ENCODE measurements around the gene PRMT3. TPM values are rescaled to one million over a fixed set of nuclear protein-coding genes. Genes with fewer than 3 reads are reported as not detected.
"Not testable (repeated sequence)": the region's sequence is repeated elsewhere in the genome, so short reads cannot be mapped to it uniquely, and the experiment has no call there.

Gene PRMT3
- total RNA-seq, 2 donors from 2014 or later = 7.9 to 11.9 TPM

DNA sequence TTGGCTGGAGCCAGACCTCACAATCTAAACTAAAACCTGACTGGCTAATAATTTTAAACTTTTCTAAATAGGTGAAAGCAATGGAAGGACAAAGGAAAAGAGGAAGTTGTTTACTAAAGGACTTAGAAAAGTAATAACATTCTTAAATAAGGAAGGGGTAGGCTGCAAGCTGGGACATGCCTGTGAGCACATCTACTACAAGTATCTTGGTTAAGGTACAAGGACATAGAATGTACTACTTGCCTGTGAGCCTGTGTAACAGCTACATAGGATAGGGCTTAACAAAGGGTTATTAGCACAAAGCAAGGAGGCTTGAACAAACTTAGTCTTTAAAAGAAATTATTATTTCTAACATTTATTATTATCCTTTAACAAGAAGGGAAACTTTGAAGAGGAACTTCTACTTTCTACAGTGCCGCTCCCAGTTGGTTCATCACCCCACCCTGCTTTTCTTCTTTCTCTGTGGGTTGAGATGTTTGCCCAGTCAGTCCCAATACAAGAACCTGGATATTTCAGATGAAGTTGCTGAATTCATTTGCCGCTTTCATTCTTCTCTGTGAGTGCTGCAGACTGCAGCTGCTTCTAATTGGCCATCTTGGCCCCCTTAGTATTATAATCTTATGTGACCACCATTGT, 87.5 kb downstream of the PRMT3 start:
- DNase-seq (ENCODE audit: low spot score) = no peak
- Histone ChIP-seq H3K4me3 (no peak overlapping the region), H3K4me1 (peaks cover 0 to 9% of the 10 kb centered on the region in 2 donors), H3K9me3 (no peaks in the 10 kb centered on the region), H3K27me3 (no peaks in the 10 kb centered on the region), H3K27ac (peak overlapping the region; percentile 40 to 54), H3K36me3 (no peaks in the 10 kb centered on the region)
- TF ChIP-seq, protein P1, sequence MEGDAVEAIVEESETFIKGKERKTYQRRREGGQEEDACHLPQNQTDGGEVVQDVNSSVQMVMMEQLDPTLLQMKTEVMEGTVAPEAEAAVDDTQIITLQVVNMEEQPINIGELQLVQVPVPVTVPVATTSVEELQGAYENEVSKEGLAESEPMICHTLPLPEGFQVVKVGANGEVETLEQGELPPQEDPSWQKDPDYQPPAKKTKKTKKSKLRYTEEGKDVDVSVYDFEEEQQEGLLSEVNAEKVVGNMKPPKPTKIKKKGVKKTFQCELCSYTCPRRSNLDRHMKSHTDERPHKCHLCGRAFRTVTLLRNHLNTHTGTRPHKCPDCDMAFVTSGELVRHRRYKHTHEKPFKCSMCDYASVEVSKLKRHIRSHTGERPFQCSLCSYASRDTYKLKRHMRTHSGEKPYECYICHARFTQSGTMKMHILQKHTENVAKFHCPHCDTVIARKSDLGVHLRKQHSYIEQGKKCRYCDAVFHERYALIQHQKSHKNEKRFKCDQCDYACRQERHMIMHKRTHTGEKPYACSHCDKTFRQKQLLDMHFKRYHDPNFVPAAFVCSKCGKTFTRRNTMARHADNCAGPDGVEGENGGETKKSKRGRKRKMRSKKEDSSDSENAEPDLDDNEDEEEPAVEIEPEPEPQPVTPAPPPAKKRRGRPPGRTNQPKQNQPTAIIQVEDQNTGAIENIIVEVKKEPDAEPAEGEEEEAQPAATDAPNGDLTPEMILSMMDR (IDR thresholded peaks at IDR 0.05) = no peak

DNA sequence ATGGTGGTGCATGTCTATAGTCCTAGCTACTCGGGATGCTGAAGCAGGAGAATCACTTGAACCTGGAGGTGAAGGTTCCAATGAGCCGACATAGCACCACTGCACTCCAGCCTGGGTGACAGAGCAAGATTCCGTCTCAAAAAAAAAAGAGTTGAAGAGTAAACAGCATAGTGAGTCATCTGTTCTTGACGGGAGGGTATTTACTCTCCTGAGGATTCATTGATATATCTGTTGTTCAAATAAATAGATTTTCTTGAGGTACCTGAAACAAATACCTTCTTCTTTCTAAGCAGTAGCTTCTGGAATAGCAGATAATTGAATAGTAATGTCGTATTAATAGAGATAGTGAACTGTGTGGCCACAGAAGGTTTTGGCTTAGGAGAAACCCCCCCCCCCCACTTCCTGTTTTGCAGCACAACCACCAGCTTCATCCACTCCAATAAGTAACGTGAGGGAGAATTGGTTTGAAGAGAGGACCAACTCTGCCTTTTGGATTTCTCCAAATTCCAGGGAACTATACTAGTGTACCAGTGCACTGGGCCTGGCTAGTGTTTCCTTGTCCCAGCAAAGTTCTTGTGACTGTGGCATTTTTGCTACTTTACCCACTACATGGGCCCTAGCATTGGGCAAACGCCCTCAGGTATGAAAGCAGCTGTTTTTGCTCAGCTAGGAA, 90.0 kb downstream of the PRMT3 start:
- no peak overlapping the region for H3K27ac ChIP-seq
- TF ChIP-seq, protein P1 (IDR thresholded peaks at IDR 0.05) = no peak
- H3K4me3 ChIP-seq = no peak overlapping the region
- peaks cover 0 to 9% of the 10 kb centered on the region in 2 donors for H3K4me1 ChIP-seq
- H3K9me3 ChIP-seq = no peaks in the 10 kb centered on the region
- no peaks in the 10 kb centered on the region for H3K27me3 ChIP-seq
- H3K36me3 ChIP-seq = no peaks in the 10 kb centered on the region
- no peak for DNase-seq (ENCODE audit: low spot score)

DNA sequence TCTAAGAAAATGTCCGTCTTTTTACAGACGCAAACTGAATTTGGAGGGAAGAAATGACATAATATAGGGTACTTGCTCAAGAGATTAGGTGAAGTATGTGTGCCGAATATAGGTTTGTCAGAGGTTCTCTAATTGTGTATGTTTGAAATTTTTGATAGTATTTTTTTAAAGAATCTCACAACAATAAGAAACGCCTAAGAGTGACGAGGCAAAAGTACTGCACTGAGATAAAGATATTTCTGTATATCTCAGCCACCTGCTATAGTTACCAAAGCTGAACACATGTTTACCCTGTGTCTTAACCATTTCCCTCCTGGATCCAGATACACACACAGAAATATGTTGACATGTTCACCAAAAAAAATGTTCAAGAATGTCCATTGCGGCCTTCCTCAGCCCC, 92.0 kb downstream of the PRMT3 start:
- TF ChIP-seq, protein P1 (IDR thresholded peaks at IDR 0.05) = no peak
- DNase-seq (ENCODE audit: low spot score) = no peak
- no peaks in the 10 kb centered on the region for H3K27me3 ChIP-seq
- H3K4me3 ChIP-seq = no peak overlapping the region
- H3K9me3 ChIP-seq = no peaks in the 10 kb centered on the region
- peaks cover 0 to 4% of the 10 kb centered on the region in 2 donors for H3K4me1 ChIP-seq
- H3K27ac ChIP-seq = no peak overlapping the region
- no peaks in the 10 kb centered on the region for H3K36me3 ChIP-seq

GRCh38 chr11:20483931-20484330, 96.4 kb downstream of the PRMT3 start:
- H3K4me1 ChIP-seq = no peaks in the 10 kb centered on the region
- no peak overlapping the region for H3K27ac ChIP-seq
- TF ChIP-seq, protein P1 (IDR thresholded peaks at IDR 0.05) = no peak
- H3K36me3 ChIP-seq = no peaks in the 10 kb centered on the region
- H3K4me3 ChIP-seq = no peak overlapping the region
- no peaks in the 10 kb centered on the region for H3K27me3 ChIP-seq
- no peaks in the 10 kb centered on the region for H3K9me3 ChIP-seq
- no peak for DNase-seq (ENCODE audit: low spot score)

DNA sequence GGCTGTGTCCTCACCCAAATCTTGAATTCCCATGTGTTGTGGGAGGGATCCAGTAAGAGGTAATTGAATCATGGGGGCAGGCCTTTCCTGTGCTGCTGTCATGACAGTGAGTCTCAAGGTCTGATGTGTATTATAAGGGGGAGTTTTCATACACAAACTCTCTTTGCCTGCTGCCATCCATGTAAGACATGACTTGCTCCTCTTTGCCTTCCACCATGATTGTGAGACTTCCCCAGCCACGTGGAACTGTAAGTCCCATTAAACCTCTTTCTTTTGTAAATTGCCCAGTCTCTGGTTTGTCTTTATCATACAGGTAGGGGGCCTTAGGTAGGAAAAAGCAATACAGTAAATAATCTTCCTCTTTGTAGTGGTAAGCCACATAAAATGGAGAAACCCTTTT, 96.9 kb downstream of the PRMT3 start:
- H3K9me3 ChIP-seq; H3K27me3 ChIP-seq; DNase-seq (ENCODE audit: low spot score); H3K36me3 ChIP-seq; H3K4me3 ChIP-seq; H3K27ac ChIP-seq; H3K4me1 ChIP-seq: not testable (repeated sequence)

GRCh38 chr11:20488352-20488751, 100.8 kb downstream of the PRMT3 start:
- Histone ChIP-seq H3K27ac (no peak overlapping the region), H3K27me3 (no peaks in the 10 kb centered on the region), H3K4me1 (no peaks in the 10 kb centered on the region), H3K4me3 (no peak overlapping the region), H3K9me3 (no peaks in the 10 kb centered on the region), H3K36me3 (no peaks in the 10 kb centered on the region)
- DNase-seq (ENCODE audit: low spot score) = no peak
- TF ChIP-seq, protein P1 (IDR thresholded peaks at IDR 0.05) = no peak
